ENCODE data around the gene PTPN18.

DNA sequence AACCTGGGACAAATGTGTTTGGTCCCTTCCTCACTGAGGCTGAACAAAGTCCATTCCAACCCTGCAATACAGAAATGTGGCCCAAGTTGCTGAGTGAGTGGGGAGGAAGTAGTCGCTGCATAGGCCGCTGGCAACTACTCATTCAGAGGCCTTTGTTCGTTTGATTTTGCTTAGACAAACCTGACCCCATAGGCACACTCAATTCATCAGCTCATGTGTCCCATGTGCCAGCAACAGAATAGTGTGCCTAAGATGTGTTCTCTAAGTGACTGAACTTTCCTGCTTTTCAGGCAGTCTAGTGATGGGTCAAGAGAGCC lies 23.0 kb downstream of the PTPN18 start:
- TF ChIP-seq, protein P1, sequence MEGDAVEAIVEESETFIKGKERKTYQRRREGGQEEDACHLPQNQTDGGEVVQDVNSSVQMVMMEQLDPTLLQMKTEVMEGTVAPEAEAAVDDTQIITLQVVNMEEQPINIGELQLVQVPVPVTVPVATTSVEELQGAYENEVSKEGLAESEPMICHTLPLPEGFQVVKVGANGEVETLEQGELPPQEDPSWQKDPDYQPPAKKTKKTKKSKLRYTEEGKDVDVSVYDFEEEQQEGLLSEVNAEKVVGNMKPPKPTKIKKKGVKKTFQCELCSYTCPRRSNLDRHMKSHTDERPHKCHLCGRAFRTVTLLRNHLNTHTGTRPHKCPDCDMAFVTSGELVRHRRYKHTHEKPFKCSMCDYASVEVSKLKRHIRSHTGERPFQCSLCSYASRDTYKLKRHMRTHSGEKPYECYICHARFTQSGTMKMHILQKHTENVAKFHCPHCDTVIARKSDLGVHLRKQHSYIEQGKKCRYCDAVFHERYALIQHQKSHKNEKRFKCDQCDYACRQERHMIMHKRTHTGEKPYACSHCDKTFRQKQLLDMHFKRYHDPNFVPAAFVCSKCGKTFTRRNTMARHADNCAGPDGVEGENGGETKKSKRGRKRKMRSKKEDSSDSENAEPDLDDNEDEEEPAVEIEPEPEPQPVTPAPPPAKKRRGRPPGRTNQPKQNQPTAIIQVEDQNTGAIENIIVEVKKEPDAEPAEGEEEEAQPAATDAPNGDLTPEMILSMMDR (IDR thresholded peaks at IDR 0.05), result no peak
- no peak for TF ChIP-seq POLR2A (IDR thresholded peaks at IDR 0.05)
